ENCODE results near the gene DUSP16. TPM values are rescaled to one million over a fixed set of nuclear protein-coding genes. Genes with fewer than 3 reads are reported as not detected.

The DUSP16 gene
- total RNA-seq, 4 donors from 2014 or later = 20.5 to 46.0 (median 35.5) TPM

GRCh38 chr12:12533238-12533829 lies 29.3 kb downstream of the DUSP16 start:
- no peaks in the 10 kb centered on the region for H3K27me3 ChIP-seq
- intact Hi-C loops (cut with DNase I; ENCODE audit: low total_unique reads) = no loop called here
- no peak overlapping the region for H3K4me3 ChIP-seq
- TF ChIP-seq, protein P1, sequence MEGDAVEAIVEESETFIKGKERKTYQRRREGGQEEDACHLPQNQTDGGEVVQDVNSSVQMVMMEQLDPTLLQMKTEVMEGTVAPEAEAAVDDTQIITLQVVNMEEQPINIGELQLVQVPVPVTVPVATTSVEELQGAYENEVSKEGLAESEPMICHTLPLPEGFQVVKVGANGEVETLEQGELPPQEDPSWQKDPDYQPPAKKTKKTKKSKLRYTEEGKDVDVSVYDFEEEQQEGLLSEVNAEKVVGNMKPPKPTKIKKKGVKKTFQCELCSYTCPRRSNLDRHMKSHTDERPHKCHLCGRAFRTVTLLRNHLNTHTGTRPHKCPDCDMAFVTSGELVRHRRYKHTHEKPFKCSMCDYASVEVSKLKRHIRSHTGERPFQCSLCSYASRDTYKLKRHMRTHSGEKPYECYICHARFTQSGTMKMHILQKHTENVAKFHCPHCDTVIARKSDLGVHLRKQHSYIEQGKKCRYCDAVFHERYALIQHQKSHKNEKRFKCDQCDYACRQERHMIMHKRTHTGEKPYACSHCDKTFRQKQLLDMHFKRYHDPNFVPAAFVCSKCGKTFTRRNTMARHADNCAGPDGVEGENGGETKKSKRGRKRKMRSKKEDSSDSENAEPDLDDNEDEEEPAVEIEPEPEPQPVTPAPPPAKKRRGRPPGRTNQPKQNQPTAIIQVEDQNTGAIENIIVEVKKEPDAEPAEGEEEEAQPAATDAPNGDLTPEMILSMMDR (IDR thresholded peaks at IDR 0.05) = no peak
- TF ChIP-seq POLR2A (IDR thresholded peaks at IDR 0.05) = no peak
- H3K27ac ChIP-seq = no peak overlapping the region
- DNase-seq = no peak
- peaks cover 0 to 5% of the 10 kb centered on the region in 2 donors for H3K4me1 ChIP-seq
- no peaks in the 10 kb centered on the region for H3K9me3 ChIP-seq
- H3K36me3 ChIP-seq = no peaks in the 10 kb centered on the region

DNA sequence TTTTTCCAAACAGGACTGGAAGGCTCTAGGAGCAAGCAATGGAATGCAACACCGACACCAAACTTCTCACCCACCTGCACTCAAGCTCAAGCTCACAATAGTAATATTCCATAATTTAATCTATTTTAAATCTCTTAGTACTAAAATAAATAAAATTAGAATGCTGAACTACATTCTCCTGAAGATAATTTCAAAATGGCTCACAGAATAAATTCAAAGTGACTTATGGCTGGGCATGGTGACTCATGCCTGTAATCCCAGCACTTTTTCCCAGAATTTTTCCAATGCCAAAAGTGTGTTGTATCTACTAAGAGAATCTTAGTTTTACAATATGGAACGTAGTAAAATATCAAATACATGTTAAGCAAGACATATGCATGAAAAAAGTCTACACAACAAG lies 31.5 kb downstream of the DUSP16 start:
- TF ChIP-seq POLR2A (IDR thresholded peaks at IDR 0.05) = no peak
- TF ChIP-seq, protein P1 (IDR thresholded peaks at IDR 0.05) = no peak
- Histone ChIP-seq H3K4me1 (peaks cover 0 to 5% of the 10 kb centered on the region in 2 donors), H3K36me3 (no peaks in the 10 kb centered on the region), H3K27ac (no peak overlapping the region), H3K9me3 (no peaks in the 10 kb centered on the region), H3K27me3 (no peaks in the 10 kb centered on the region), H3K4me3 (no peak overlapping the region)
- no peak for DNase-seq
- intact Hi-C loops (cut with DNase I; ENCODE audit: low total_unique reads) = no loop called here

- Histone ChIP-seq H3K4me1 (no peaks in the 10 kb centered on the region), H3K27me3 (no peaks in the 10 kb centered on the region), H3K9me3 (no peaks in the 10 kb centered on the region), H3K36me3 (no peaks in the 10 kb centered on the region), H3K27ac (no peak overlapping the region), H3K4me3 (no peak overlapping the region)
- no peak for DNase-seq
- intact Hi-C loops (cut with DNase I; ENCODE audit: low total_unique reads) = no loop called here
- no peak for TF ChIP-seq POLR2A (IDR thresholded peaks at IDR 0.05)
- TF ChIP-seq, protein P1 (IDR thresholded peaks at IDR 0.05) = no peak
Measured at GRCh38 chr12:12529783-12530421, 32.8 kb downstream of the DUSP16 start.

GRCh38 chr12:12528361-12529270 lies 34.0 kb downstream of the DUSP16 start:
- H3K36me3 ChIP-seq = no peaks in the 10 kb centered on the region
- H3K9me3 ChIP-seq = no peaks in the 10 kb centered on the region
- DNase-seq = no peak
- H3K4me3 ChIP-seq = no peak overlapping the region
- H3K27ac ChIP-seq = no peak overlapping the region
- no peaks in the 10 kb centered on the region for H3K27me3 ChIP-seq
- H3K4me1 ChIP-seq = no peaks in the 10 kb centered on the region
- TF ChIP-seq, protein P1 (IDR thresholded peaks at IDR 0.05) = no peak
- TF ChIP-seq POLR2A (IDR thresholded peaks at IDR 0.05) = no peak
- intact Hi-C loops (cut with DNase I; ENCODE audit: low total_unique reads) = no loop called here
